NOMO-1 treated with DMSO at 0.1 percent for 48 hours (cell line): Measurements from ENCODE around the gene TMEM218.

Experiments
- DNase-seq: peaks from one replicate; lab custom pipeline; 2025; ENCODE audit not compliant: unreplicated experiment; lab: John Stamatoyannopoulos, UW

The TMEM218 gene

GRCh38 chr11:125111343-125112207 lies at the start of gene TMEM218:
TSS of gene TMEM218 (minus strand) at chr11:125111626. CDS start at chr11:125102241, 9,385 bp downstream.
- DNase-seq: peak; percentile 98

GRCh38 chr11:125157953-125158680 lies 46.7 kb upstream of the TMEM218 start:
- DNase-seq: no peak

GRCh38 chr11:125157118-125157733 lies 45.8 kb upstream of the TMEM218 start:
- DNase-seq: no peak

GRCh38 chr11:125156346-125157117 lies 45.1 kb upstream of the TMEM218 start:
- no peak for DNase-seq

GRCh38 chr11:125155767-125156166 lies 44.3 kb upstream of the TMEM218 start:
- DNase-seq: no peak

GRCh38 chr11:125155100-125155444 lies 43.6 kb upstream of the TMEM218 start:
- no peak for DNase-seq

- no peak for DNase-seq
Measured at GRCh38 chr11:125154378-125155099, 43.1 kb upstream of the TMEM218 start.

GRCh38 chr11:125153837-125154236 lies 42.4 kb upstream of the TMEM218 start:
- no peak for DNase-seq

GRCh38 chr11:125148743-125149142 lies 37.3 kb upstream of the TMEM218 start:
- DNase-seq: no peak

GRCh38 chr11:125148011-125148410 lies 36.6 kb upstream of the TMEM218 start:
- no peak for DNase-seq

- DNase-seq: no peak
Measured at GRCh38 chr11:125147280-125147679, 35.9 kb upstream of the TMEM218 start.

GRCh38 chr11:125146232-125146631 lies 34.8 kb upstream of the TMEM218 start:
- no peak for DNase-seq

- peak; percentile 6 for DNase-seq
Measured at GRCh38 chr11:125141686-125142535, 30.5 kb upstream of the TMEM218 start.

- no peak for DNase-seq
Measured at GRCh38 chr11:125141178-125141577, 29.8 kb upstream of the TMEM218 start.

- no peak for DNase-seq
Measured at GRCh38 chr11:125140233-125140632, 28.8 kb upstream of the TMEM218 start.

- DNase-seq: no peak
Measured at GRCh38 chr11:125139778-125140177, 28.4 kb upstream of the TMEM218 start.

GRCh38 chr11:125138966-125139365 lies 27.5 kb upstream of the TMEM218 start:
- DNase-seq: no peak

GRCh38 chr11:125136001-125136400 lies 24.6 kb upstream of the TMEM218 start:
- no peak for DNase-seq

- DNase-seq: no peak
Measured at GRCh38 chr11:125132596-125132995, 21.2 kb upstream of the TMEM218 start.
